Measurements from ENCODE around the gene ATP2C2. TPM values are rescaled to one million over a fixed set of nuclear protein-coding genes. Genes with fewer than 3 reads are reported as not detected.

Gene ATP2C2
- total and polyA plus RNA-seq, 2 of the 8 experiments (the other 6 are each of a cell fraction or from before 2014, with no cell fraction given), result 1.2 to 2.8 TPM

DNA sequence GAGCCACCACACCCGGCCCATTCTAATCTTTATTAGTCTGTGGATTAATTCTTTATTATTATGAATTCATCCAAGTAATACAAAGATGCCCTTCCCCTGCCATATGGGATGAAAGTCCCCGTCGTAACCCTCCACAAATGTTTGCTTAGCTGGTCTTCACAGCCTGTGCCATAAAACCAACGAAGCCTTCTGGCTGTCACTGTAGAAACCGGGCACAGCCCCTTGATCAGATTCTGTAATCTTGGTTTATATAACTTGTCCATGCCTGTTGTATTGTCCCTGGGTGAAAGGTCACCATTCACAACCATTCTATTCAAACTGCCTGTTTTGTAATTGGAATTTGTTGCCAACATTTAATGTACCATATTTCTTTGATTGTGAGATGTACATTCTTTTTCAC is 66.5 kb downstream of the ATP2C2 start:
- no peak overlapping the region for H2BK120ac ChIP-seq (replicated peaks; ENCODE audit: low read depth, low read length)
- H2BK15ac ChIP-seq (ENCODE audit: low read length), result no peak overlapping the region
- no peak overlapping the region for H3K27ac ChIP-seq (ENCODE audit: low read depth, low read length)
- no peaks in the 10 kb centered on the region for H3K79me1 ChIP-seq (ENCODE audit: low read depth, low read length)
- no peaks in the 10 kb centered on the region for H3K79me2 ChIP-seq (ENCODE audit: control insufficient read depth in 1 of 2, insufficient read depth in 2 of 2, low read length in 2 of 2)
- CTCF ChIA-PET (ENCODE audit: partially characterized antibody), result interaction anchor here (0.6 to 1.0 kb wide), 2 partner anchors 34 to 225 kb away, joined by 3 to 4 read pairs; no protein-coding TSS in a partner anchor
- no peaks in the 10 kb centered on the region for H3K27me3 ChIP-seq (replicated peaks in 1 of 4; ENCODE audit: control insufficient read depth in 3 of 4, extremely low read depth in 1 of 4, insufficient read depth in 3 of 4, low read length in 3 of 4)
- no peak overlapping the region for H3K9ac ChIP-seq (replicated peaks in 1 of 4; ENCODE audit: extremely low read depth in 1 of 4, low read depth in 3 of 4, low read length in 3 of 4)
- H2BK20ac ChIP-seq (ENCODE audit: low read length), result no peak overlapping the region
- H3K23me2 ChIP-seq (ENCODE audit: low read depth, low read length), result no peaks in the 10 kb centered on the region
- no peaks in the 10 kb centered on the region for H4K20me1 ChIP-seq (replicated peaks in 1 of 2; ENCODE audit: control insufficient read depth in 1 of 2, insufficient read depth in 2 of 2, low read length in 2 of 2)
- no peak overlapping the region for H3K56ac ChIP-seq (replicated peaks; ENCODE audit: insufficient read length, low read depth, low read length)
- no peaks in the 10 kb centered on the region for H3K36me3 ChIP-seq (ENCODE audit: control insufficient read depth in 2 of 4, insufficient read depth in 4 of 4, low read length in 3 of 4)
- H3K18ac ChIP-seq (ENCODE audit: extremely low read depth, low read length), result no peak overlapping the region
- H2BK5ac ChIP-seq (ENCODE audit: low read depth, low read length), result no peak overlapping the region
- no peak overlapping the region for H2AFZ ChIP-seq (ENCODE audit: low read length)
- H2BK12ac ChIP-seq (ENCODE audit: low read depth, low read length), result no peak overlapping the region
- H3K9me3 ChIP-seq (ENCODE audit: insufficient read depth in 2 of 2, low read depth in 1 of 2, low read length in 1 of 2), result no peaks in the 10 kb centered on the region
- H3K4me2 ChIP-seq (ENCODE audit: insufficient read depth in 1 of 2, low read depth in 2 of 2, low read length in 2 of 2), result no peak overlapping the region
- H4K91ac ChIP-seq (replicated peaks; ENCODE audit: insufficient read length, low read length), result no peak overlapping the region
- no peak overlapping the region for H3K14ac ChIP-seq (ENCODE audit: insufficient read length)
- 88% methylated on average over 5 of the region's 5 CpGs; no CpG with 5 or more reads in 1 of the 2 experiments for WGBS, 2 experiments (ENCODE audit: extremely low coverage in 1 of 2, insufficient coverage in 1 of 2, insufficient read length in 1 of 2, insufficient replicate concordance in 2 of 2, low coverage in 1 of 2, low lambda C conversion rate in 2 of 2, missing lambda C conversion rate in 1 of 2)
- no peak overlapping the region for H3K23ac ChIP-seq (ENCODE audit: insufficient read length)
- DNase-seq (ENCODE audit: low read depth in 1 of 2, low spot score in 2 of 2), result no peak
- no peak for FAIRE-seq
- H3K4me3 ChIP-seq (ENCODE audit: extremely low read depth in 1 of 4, insufficient read depth in 2 of 4, low read depth in 3 of 4, low read length in 4 of 4), result no peak overlapping the region
- H2AK5ac ChIP-seq (ENCODE audit: low read depth, low read length), result no peak overlapping the region
- no peak overlapping the region for H4K8ac ChIP-seq (ENCODE audit: extremely low read depth, insufficient read depth, low read length)
- POLR2A ChIA-PET (ENCODE audit: partially characterized antibody), result no interaction called here
- no peaks in the 10 kb centered on the region for H3K4me1 ChIP-seq (replicated peaks in 1 of 4; ENCODE audit: control insufficient read depth in 3 of 4, insufficient read depth in 4 of 4, low read length in 3 of 4)
- no peak overlapping the region for H3K4ac ChIP-seq (replicated peaks; ENCODE audit: insufficient read length, low read depth, low read length)
- no peak overlapping the region for H4K5ac ChIP-seq (ENCODE audit: insufficient read length, low read depth, low read length)

All from H1 (cell line).